HL-60/S4 treated with phorbol 12-myristate 13-acetate at 8.2 ng/mL for 4 days and 3 days (cell line): ENCODE data around the gene PPFIA2.

Source experiments
- in situ Hi-C: fragments of 300-500 bp; cut with MboI; formaldehyde crosslinking; loops from 2 replicates; pipeline ENCODE4 v1.15.0; 2022; ENCODE audit warnings: low sequenced_read_pairs

The PPFIA2 gene

GRCh38 chr12:81365284-81365683 lies 393.9 kb downstream of the PPFIA2 start:
- in situ Hi-C loops: no loop called here

- in situ Hi-C loops: no loop called here
These were observed 398.2 kb downstream of the PPFIA2 start for GRCh38 chr12:81360916-81361315.

- in situ Hi-C loops: no loop called here
These were observed 399.4 kb downstream of the PPFIA2 start for GRCh38 chr12:81359736-81360135.

DNA sequence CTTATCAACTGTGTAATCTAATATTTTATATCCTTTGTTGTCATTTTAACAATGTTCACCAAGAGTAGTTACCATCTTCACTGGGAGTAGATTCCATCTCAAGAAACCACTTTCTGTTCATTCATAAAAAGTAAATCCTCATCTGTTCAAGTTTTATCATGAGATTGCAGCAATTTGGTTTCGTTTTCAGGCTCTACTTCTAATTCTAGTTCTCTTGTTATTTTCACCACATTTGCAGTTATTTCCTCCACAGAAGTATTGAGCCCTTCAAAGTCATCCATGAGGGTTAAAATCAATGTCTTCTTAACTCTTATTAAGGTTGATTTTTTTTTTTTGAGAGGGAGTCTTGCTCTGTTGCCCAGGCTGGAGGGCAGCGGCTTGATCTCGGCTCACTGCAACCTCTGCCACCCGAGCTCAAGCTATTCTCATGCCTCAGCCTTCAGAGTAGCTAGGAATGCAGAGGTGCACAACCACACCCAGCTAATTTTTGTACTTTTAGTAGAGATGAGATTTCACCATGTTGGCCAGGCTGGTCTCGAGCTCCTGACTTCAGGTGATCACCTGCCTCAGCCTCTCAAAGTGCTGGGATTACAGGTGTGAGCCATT lies 404.7 kb downstream of the PPFIA2 start:
- in situ Hi-C loops: no loop called here

- in situ Hi-C loops: no loop called here
These were observed 408.8 kb downstream of the PPFIA2 start for GRCh38 chr12:81350309-81350708.

- in situ Hi-C loops: no loop called here
These were observed 411.7 kb downstream of the PPFIA2 start for GRCh38 chr12:81347404-81347803.

- in situ Hi-C loops: no loop called here
These were observed 418.2 kb downstream of the PPFIA2 start for GRCh38 chr12:81340910-81341309.

DNA sequence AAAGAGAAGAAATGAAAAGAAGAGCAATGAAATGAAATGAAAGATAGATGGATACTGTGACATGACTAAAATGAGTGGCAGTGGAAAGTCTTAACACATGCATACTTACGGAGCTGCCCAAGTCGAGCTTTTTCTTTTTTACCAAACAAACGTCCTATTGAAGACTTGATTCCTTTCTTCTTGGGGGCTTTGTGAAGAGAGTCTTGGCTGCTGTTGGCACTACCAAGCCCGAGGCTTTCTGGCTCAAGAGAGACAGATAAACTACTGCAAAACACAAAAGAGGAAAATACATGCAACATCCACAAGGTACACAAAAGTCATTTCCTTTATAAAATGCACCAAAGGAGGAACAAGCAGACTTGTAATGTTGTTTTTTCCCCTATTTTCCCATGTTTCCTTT lies 420.1 kb downstream of the PPFIA2 start:
- in situ Hi-C loops: no loop called here

GRCh38 chr12:81337886-81338285 lies 421.3 kb downstream of the PPFIA2 start:
- in situ Hi-C loops: no loop called here

GRCh38 chr12:81333812-81334211 lies 425.3 kb downstream of the PPFIA2 start:
- in situ Hi-C loops: no loop called here

- in situ Hi-C loops: no loop called here
These were observed 427.1 kb downstream of the PPFIA2 start for GRCh38 chr12:81332054-81332453.

GRCh38 chr12:81330480-81330879 lies 428.7 kb downstream of the PPFIA2 start:
- in situ Hi-C loops: no loop called here

DNA sequence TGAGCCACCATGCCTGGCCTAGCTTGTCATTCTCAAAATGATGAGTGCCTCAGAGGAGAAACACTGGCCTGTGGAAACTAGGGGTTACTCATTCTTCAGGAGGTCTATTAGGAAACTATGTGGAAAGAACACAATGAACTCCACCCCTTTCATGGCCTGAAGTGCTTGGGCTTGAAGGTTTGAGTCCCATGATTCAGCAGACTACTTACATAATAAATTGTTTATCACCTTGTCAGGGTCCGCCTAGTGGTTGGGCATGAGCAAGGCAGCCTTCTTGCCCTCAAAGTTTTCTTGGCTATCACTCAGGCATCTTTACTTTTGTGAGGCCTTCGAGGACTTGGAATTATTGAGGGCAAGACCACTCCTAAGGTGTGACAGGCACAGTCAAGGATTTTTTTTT lies 430.1 kb downstream of the PPFIA2 start:
- in situ Hi-C loops: no loop called here

DNA sequence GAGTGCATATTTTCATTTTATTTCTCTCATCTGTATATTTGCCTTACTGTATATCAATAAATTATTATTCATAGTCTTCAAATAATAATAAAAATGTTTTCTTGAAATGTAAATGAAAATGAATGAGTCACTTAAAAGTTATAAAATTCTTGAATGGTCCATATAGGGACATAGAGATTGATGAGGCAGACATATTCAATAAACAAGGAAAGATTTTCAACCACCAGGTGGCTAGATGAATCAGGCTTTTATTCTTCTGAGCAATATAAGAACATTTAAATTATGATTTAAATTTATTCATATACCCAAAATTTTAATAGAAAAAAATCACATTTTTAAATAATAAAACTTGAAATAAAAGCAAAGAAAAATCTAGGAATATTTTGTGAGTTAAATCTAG lies 431.7 kb downstream of the PPFIA2 start:
- in situ Hi-C loops: no loop called here

- in situ Hi-C loops: no loop called here
These were observed 434.1 kb downstream of the PPFIA2 start for GRCh38 chr12:81325086-81325485.

- in situ Hi-C loops: no loop called here
These were observed 444.1 kb downstream of the PPFIA2 start for GRCh38 chr12:81314903-81315531.

DNA sequence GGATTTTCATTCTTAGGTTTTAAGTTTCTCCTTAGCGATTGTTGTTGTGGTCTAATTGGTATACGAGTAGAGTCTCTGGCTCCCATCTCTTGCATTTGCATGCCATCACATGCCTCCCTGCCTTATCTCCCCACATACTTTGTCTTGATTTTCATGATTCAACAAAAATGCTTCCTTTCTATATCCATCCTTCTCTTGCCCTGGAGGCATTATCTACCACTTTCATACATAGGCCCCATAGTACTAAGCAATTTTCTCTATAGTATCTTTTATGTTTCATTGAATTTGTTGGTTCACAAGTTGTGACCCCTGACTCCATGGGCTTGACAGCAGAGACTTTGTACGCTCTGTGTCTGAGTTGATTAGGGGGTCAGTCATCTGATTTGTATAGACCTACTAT lies 455.2 kb downstream of the PPFIA2 start:
- in situ Hi-C loops: no loop called here

- in situ Hi-C loops: no loop called here
These were observed 458.7 kb downstream of the PPFIA2 start for GRCh38 chr12:81300454-81300853.

DNA sequence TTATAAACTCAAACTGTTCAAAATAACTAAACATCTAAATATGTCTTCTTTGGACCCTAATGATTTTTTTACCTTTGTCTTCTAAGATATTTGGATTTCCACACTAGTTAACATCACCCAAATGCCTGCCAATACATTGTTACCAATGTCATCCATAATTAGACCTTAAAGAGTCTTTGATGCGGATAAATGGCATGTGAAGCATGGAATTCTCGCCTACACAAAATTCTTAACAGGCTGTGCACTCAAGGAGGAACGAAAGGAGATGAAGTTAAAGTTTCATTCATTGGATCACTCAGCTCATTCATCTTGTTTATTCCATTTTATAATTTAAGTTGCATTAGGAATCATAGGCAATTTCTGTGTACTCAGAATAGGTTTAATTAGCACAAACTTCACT lies 461.5 kb downstream of the PPFIA2 start:
- in situ Hi-C loops: no loop called here

- in situ Hi-C loops: no loop called here
These were observed 462.4 kb downstream of the PPFIA2 start for GRCh38 chr12:81296556-81297305.

- in situ Hi-C loops: no loop called here
These were observed 463.9 kb downstream of the PPFIA2 start for GRCh38 chr12:81295251-81295650.
